Neural cell (in vitro differentiated cells): ENCODE data around the gene CAMK2A. TPM values are rescaled to one million over a fixed set of nuclear protein-coding genes. Genes with fewer than 3 reads are reported as not detected.

Experiments
- H2AFZ ChIP-seq: fragments of 200-600, 300-800 bp; sonication (generic), shearing (Covaris generic); 2 replicates; pipeline ENCODE4 v1.6.0; 2014; ENCODE audit warnings: low read depth, mild to moderate bottlenecking, antibody characterized with exemption, low read length, moderate library complexity
- H3F3A ChIP-seq: fragments of 200-600 bp; shearing (Covaris generic); 2 replicates; pipeline ENCODE4 v1.6.1; 2016; ENCODE audit warnings: mild to moderate bottlenecking, moderate library complexity, mixed read lengths, antibody characterized with exemption, low read length; ENCODE audit not compliant: insufficient read depth, poor library complexity, severe bottlenecking
- H3K27ac ChIP-seq: fragments of 200-600, 300-800 bp; sonication (generic), shearing (Covaris generic); 2 replicates; pipeline ENCODE4 v1.5.1; 2014; ENCODE audit warnings: mild to moderate bottlenecking, low read length, moderate library complexity
- H3K27me3 ChIP-seq: fragments of 300-800, 200-600 bp; sonication (generic), shearing (Covaris generic); 2 replicates; pipeline ENCODE4 v1.6.0; 2014; ENCODE audit warnings: mild to moderate bottlenecking, low read depth, low read length, moderate library complexity; ENCODE audit not compliant: insufficient read depth
- H3K36me3 ChIP-seq: fragments of 300-800, 200-600 bp; sonication (generic), shearing (Covaris generic); 2 replicates; pipeline ENCODE4 v1.5.1; 2014; ENCODE audit warnings: mild to moderate bottlenecking, antibody characterized with exemption, low read length, moderate library complexity; ENCODE audit not compliant: insufficient read depth
- H3K4me2 ChIP-seq: fragments of 300-800, 200-600 bp; sonication (generic), shearing (Covaris generic); 2 replicates; pipeline ENCODE4 v1.6.0; 2014; ENCODE audit warnings: mild to moderate bottlenecking, low read length
- H3K4me3 ChIP-seq: fragments of 300-800, 200-600 bp; sonication (generic), shearing (Covaris generic); 2 replicates; pipeline ENCODE4 v1.5.1; 2014; ENCODE audit warnings: mild to moderate bottlenecking, low read length, moderate library complexity
- H3K79me2 ChIP-seq: fragments of 200-600 bp; shearing (Covaris generic); replicated peaks from 2 replicates; pipeline ENCODE4 v1.6.0; 2014; ENCODE audit warnings: mild to moderate bottlenecking, low read length, moderate library complexity; ENCODE audit not compliant: insufficient read depth
- H3K9ac ChIP-seq: fragments of 300-800, 200-600 bp; sonication (generic), shearing (Covaris generic); 2 replicates; pipeline ENCODE4 v1.6.1; 2016; ENCODE audit warnings: mild to moderate bottlenecking, low read length, mixed read lengths
- H3K9me2 ChIP-seq: fragments of 200-600 bp; shearing (Covaris generic); 2 replicates; pipeline ENCODE4 v1.6.1; 2016; ENCODE audit warnings: mild to moderate bottlenecking, low read length, mixed read lengths; ENCODE audit not compliant: insufficient read depth
- H3K9me3 ChIP-seq: fragments of 200-600, 300-800 bp; sonication (generic), shearing (Covaris generic); 2 replicates; pipeline ENCODE4 v1.6.1; 2016; ENCODE audit warnings: mild to moderate bottlenecking, mixed run types, low read length, moderate library complexity, mixed read lengths
- H4K20me1 ChIP-seq: fragments of 200-600 bp; shearing (Covaris generic); 2 replicates; pipeline ENCODE4 v1.6.1; 2016; ENCODE audit warnings: mild to moderate bottlenecking, mixed run types; ENCODE audit not compliant: insufficient read depth
- CTCF ChIP-seq: fragments of 450-650 bp; IDR thresholded peaks from 2 replicates; pipeline ENCODE4 v1.5.1; 2014; ENCODE audit warnings: antibody characterized with exemption, mild to moderate bottlenecking, moderate library complexity; ENCODE audit not compliant: poor library complexity, severe bottlenecking
- EP300 ChIP-seq: fragments of 450-650 bp; conservative IDR thresholded peaks from 2 replicates; pipeline ENCODE4 v1.6.1; 2014; ENCODE audit warnings: antibody characterized with exemption, mild to moderate bottlenecking, moderate library complexity; ENCODE audit not compliant: poor library complexity, severe bottlenecking
- EZH2 ChIP-seq: fragments of 200-600, 300-800 bp; shearing (Covaris generic), sonication (generic); IDR thresholded peaks from 2 replicates; pipeline ENCODE4 v1.6.1; 2014; ENCODE audit warnings: antibody characterized with exemption, low read length, borderline replicate concordance, mild to moderate bottlenecking; ENCODE audit not compliant: insufficient read depth, poor library complexity, severe bottlenecking
- MXI1 ChIP-seq: fragments of 450-650 bp; conservative IDR thresholded peaks from 2 replicates; pipeline ENCODE4 v1.6.1; 2014; ENCODE audit warnings: antibody characterized with exemption, mild to moderate bottlenecking; ENCODE audit not compliant: poor library complexity, severe bottlenecking
- POLR2AphosphoS5 ChIP-seq: IDR thresholded peaks from 2 replicates; pipeline ENCODE4 v1.6.1; 2012
- RAD21 ChIP-seq: fragments of 450-650 bp; conservative IDR thresholded peaks from 2 replicates; pipeline ENCODE4 v1.6.1; 2014; ENCODE audit warnings: antibody characterized with exemption, mild to moderate bottlenecking, moderate library complexity
- REST ChIP-seq: IDR thresholded peaks from 2 replicates; pipeline ENCODE4 v1.6.1; 2012; ENCODE audit warnings: borderline replicate concordance
- SMC3 ChIP-seq: fragments of 450-650 bp; conservative IDR thresholded peaks from 2 replicates; pipeline ENCODE4 v1.6.1; 2014; ENCODE audit warnings: antibody characterized with exemption, mild to moderate bottlenecking, moderate library complexity; ENCODE audit not compliant: poor library complexity
- TAF1 ChIP-seq: IDR thresholded peaks from 2 replicates; pipeline ENCODE4 v1.6.1; 2012; ENCODE audit warnings: low read depth
- polyA plus RNA-seq: library from polyadenylated mRNA; depleted of rRNA; stranded (reverse); fragments of >200 nt; gene quantifications from 2 replicates; pipeline ENCODE4 v1.2.3, GENCODE V29; 2014

Gene CAMK2A
- polyA plus RNA-seq, 1 donor from 2014 or later, result 61.7 TPM

GRCh38 chr5:150239099-150239793 is 50.3 kb downstream of the CAMK2A start:
- no peak overlapping the region for H2AFZ ChIP-seq

GRCh38 chr5:150238646-150239045 is 50.9 kb downstream of the CAMK2A start:
- Histone ChIP-seq H3K4me2 (no peak overlapping the region), H3K4me3 (no peak overlapping the region)

More at GRCh38 chr5:150239099-150239793, 50.3 kb downstream of the CAMK2A start:
- Histone ChIP-seq H3K9me3 (no peaks in the 10 kb centered on the region), H3K9me2 (no peaks in the 10 kb centered on the region), H3K27ac (no peak overlapping the region), H3F3A (no peaks in the 10 kb centered on the region), H3K27me3 (no peaks in the 10 kb centered on the region), H3K36me3 (peaks cover 5% of the 10 kb centered on the region), H3K4me2 (no peak overlapping the region), H4K20me1 (no peaks in the 10 kb centered on the region), H3K9ac (no peak overlapping the region), H3K79me2 (no peaks in the 10 kb centered on the region), H3K4me3 (no peak overlapping the region)
- TF ChIP-seq EP300 (no peak), REST (no peak), EZH2 (no peak)

More at GRCh38 chr5:150238646-150239045, 50.9 kb downstream of the CAMK2A start:
- Histone ChIP-seq H3K9me3 (no peaks in the 10 kb centered on the region), H3K79me2 (no peaks in the 10 kb centered on the region), H3K9ac (no peak overlapping the region), H2AFZ (no peak overlapping the region), H3K9me2 (no peaks in the 10 kb centered on the region), H4K20me1 (no peaks in the 10 kb centered on the region), H3K27ac (no peak overlapping the region), H3K27me3 (no peaks in the 10 kb centered on the region), H3K36me3 (peaks cover 10% of the 10 kb centered on the region), H3F3A (no peaks in the 10 kb centered on the region)
- TF ChIP-seq SMC3, result no peak
- no peak for TF ChIP-seq REST
- TF ChIP-seq EZH2, result no peak
- TF ChIP-seq POLR2AphosphoS5, result no peak
- TF ChIP-seq MXI1, result no peak
- no peak for TF ChIP-seq TAF1
- TF ChIP-seq CTCF, result no peak
- no peak for TF ChIP-seq RAD21
- no peak for TF ChIP-seq EP300
